ENCODE measurements around the gene AACS.

- TF ChIP-seq CTCF (IDR thresholded peaks at IDR 0.05; ENCODE audit: insufficient read depth, low read length): no peak
- no peak for TF ChIP-seq POLR2AphosphoS5 (IDR thresholded peaks at IDR 0.05; ENCODE audit: low read depth)
Observed at GRCh38 chr12:125149160-125150108, 84.2 kb downstream of the AACS start.

All from HL-60 (cell line).